Stimulated activated CD4-positive, alpha-beta T cell treated with anti-CD3 and anti-CD28 coated beads, Interleukin-15, amount 100 ng/mL, for 1 hour (primary cell): ENCODE data around the gene OR13J1.

Experiments
- DNase-seq, 2 donors: peaks; one replicate each; pipeline ENCODE4 v3.0.0-alpha.2; 2020; ENCODE audit warnings: low read depth in 1 of 2, low spot score in 1 of 2

OR13J1 gene

GRCh38 chr9:35859990-35860339 is 10.2 kb downstream of the OR13J1 start:
- DNase-seq: no peak

GRCh38 chr9:35859310-35859989 is 10.8 kb downstream of the OR13J1 start:
- DNase-seq: no peak

GRCh38 chr9:35858458-35858857 is 11.7 kb downstream of the OR13J1 start:
- DNase-seq: no peak

- no peak for DNase-seq
Measured at GRCh38 chr9:35856882-35857281, 13.3 kb downstream of the OR13J1 start.

- no peak for DNase-seq
Measured at GRCh38 chr9:35856206-35856605, 14.0 kb downstream of the OR13J1 start.

GRCh38 chr9:35854091-35854762 is 16.0 kb downstream of the OR13J1 start:
- no peak for DNase-seq

GRCh38 chr9:35852876-35853865 is 17.0 kb downstream of the OR13J1 start:
- no peak for DNase-seq

GRCh38 chr9:35852267-35852815 is 17.9 kb downstream of the OR13J1 start:
- no peak for DNase-seq

GRCh38 chr9:35847792-35848572 is 22.2 kb downstream of the OR13J1 start:
- DNase-seq: no peak

GRCh38 chr9:35845824-35846771 is 24.1 kb downstream of the OR13J1 start:
- no peak for DNase-seq

GRCh38 chr9:35844628-35845270 is 25.5 kb downstream of the OR13J1 start:
- no peak for DNase-seq

- no peak for DNase-seq
Measured at GRCh38 chr9:35842795-35843194, 27.4 kb downstream of the OR13J1 start.

GRCh38 chr9:35842020-35842745 is 28.0 kb downstream of the OR13J1 start:
- no peak for DNase-seq

GRCh38 chr9:35841645-35841900 is 28.6 kb downstream of the OR13J1 start:
- DNase-seq: no peak

- DNase-seq: no peak
Measured at GRCh38 chr9:35840881-35841644, 29.1 kb downstream of the OR13J1 start.

- DNase-seq: no peak
Measured at GRCh38 chr9:35839926-35840325, 30.3 kb downstream of the OR13J1 start.

- DNase-seq: no peak
Measured at GRCh38 chr9:35836595-35836994, 33.6 kb downstream of the OR13J1 start.

- no peak for DNase-seq
Measured at GRCh38 chr9:35835766-35836165, 34.4 kb downstream of the OR13J1 start.
